Measurements from ENCODE around the gene RAG1.

The RAG1 gene

GRCh38 chr11:36598051-36598450 is 30.2 kb downstream of the RAG1 start, which contains the start of gene RAG2:
Gene RAG2, minus strand, starts transcription at chr11:36598236. Its CDS starts 4,068 bp downstream, at chr11:36594168.
- H3K27ac ChIP-seq (ENCODE audit: low read length), result no peak within 1 kb of the TSS
- H3K79me2 ChIP-seq (ENCODE audit: low read length), result no peaks in the 10 kb centered on the region
- no peak within 1 kb of the TSS for H3K4me3 ChIP-seq (ENCODE audit: low read length)

DNA sequence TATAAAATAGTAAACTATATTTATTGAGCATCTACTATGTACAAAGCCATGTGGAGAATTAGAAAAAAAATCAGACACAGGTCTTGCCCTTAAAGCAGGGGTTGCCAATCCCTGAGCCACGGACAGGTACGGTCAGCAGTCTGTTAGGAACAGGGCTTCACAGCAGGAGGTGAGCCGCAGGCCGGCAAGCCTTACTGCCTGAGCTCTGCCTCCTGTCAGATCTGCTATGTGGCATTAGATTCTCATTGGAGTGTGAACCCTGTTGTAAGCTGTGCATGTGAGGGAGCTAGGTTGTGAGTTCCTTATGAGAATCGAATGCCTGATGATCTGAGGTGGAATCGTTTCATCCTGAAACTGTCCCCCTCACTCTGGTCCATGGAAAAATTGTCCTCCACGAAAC is 32.4 kb downstream of the RAG1 start:
- no peak for DNase-seq
- no peak for TF ChIP-seq CTCF (IDR thresholded peaks at IDR 0.05; ENCODE audit: low read length)
- no peak for TF ChIP-seq EZH2phosphoT487 (IDR thresholded peaks at IDR 0.05; ENCODE audit: low read length)
- no peak for TF ChIP-seq EZH2 (optimal IDR thresholded peaks at IDR 0.05; ENCODE audit: low read depth, low read length)
- H3K4me2 ChIP-seq (ENCODE audit: low read depth, low read length), result no peak overlapping the region
- H3K27me3 ChIP-seq (replicated peaks; ENCODE audit: insufficient read depth, low read length), result no peaks in the 10 kb centered on the region
- no peaks in the 10 kb centered on the region for H3K9me2 ChIP-seq (replicated peaks; ENCODE audit: insufficient read depth, low read length)
- H2AFZ ChIP-seq (ENCODE audit: low read length), result no peak overlapping the region
- H3F3A ChIP-seq (ENCODE audit: insufficient read depth, low read length), result peaks cover 6% of the 10 kb centered on the region
- H3K9me3 ChIP-seq (replicated peaks; ENCODE audit: insufficient read depth, low read length), result no peaks in the 10 kb centered on the region
- H3K4me1 ChIP-seq (ENCODE audit: low read length), result peaks cover 9% of the 10 kb centered on the region
- H3K27ac ChIP-seq (ENCODE audit: low read length), result no peak overlapping the region
- no peaks in the 10 kb centered on the region for H3K36me3 ChIP-seq (replicated peaks; ENCODE audit: insufficient read depth, low read length)
- H3K4me3 ChIP-seq (ENCODE audit: low read length), result no peak overlapping the region
- no peaks in the 10 kb centered on the region for H3K79me2 ChIP-seq (ENCODE audit: low read length)
- no peaks in the 10 kb centered on the region for H4K20me1 ChIP-seq (ENCODE audit: insufficient read depth, low read length)
- H3K9ac ChIP-seq (ENCODE audit: low read length), result no peak overlapping the region

More at GRCh38 chr11:36598051-36598450, 30.2 kb downstream of the RAG1 start, which contains the start of gene RAG2:
- no peak for DNase-seq
- Histone ChIP-seq H3K9me2 (replicated peaks; ENCODE audit: insufficient read depth, low read length) (no peaks in the 10 kb centered on the region), H3K4me1 (ENCODE audit: low read length) (no peaks in the 10 kb centered on the region), H2AFZ (ENCODE audit: low read length) (no peak within 1 kb of the TSS), H3K36me3 (replicated peaks; ENCODE audit: insufficient read depth, low read length) (no peaks in the 10 kb centered on the region), H3K4me2 (ENCODE audit: low read depth, low read length) (no peak within 1 kb of the TSS), H3K27me3 (replicated peaks; ENCODE audit: insufficient read depth, low read length) (no peaks in the 10 kb centered on the region), H3K9me3 (replicated peaks; ENCODE audit: insufficient read depth, low read length) (no peaks in the 10 kb centered on the region), H3K9ac (ENCODE audit: low read length) (no peak within 1 kb of the TSS), H3F3A (ENCODE audit: insufficient read depth, low read length) (no peaks in the 10 kb centered on the region), H4K20me1 (ENCODE audit: insufficient read depth, low read length) (no peaks in the 10 kb centered on the region)
- TF ChIP-seq CTCF (IDR thresholded peaks at IDR 0.05; ENCODE audit: low read length) (no peak), EZH2 (optimal IDR thresholded peaks at IDR 0.05; ENCODE audit: low read depth, low read length) (no peak), EZH2phosphoT487 (IDR thresholded peaks at IDR 0.05; ENCODE audit: low read length) (no peak)

GRCh38 chr11:36601155-36601554 is 33.3 kb downstream of the RAG1 start:
- Histone ChIP-seq H3K27ac (ENCODE audit: low read length) (no peak overlapping the region), H3K4me1 (ENCODE audit: low read length) (peaks cover 15% of the 10 kb centered on the region), H3K9ac (ENCODE audit: low read length) (no peak overlapping the region), H3K9me2 (replicated peaks; ENCODE audit: insufficient read depth, low read length) (no peaks in the 10 kb centered on the region), H3K9me3 (replicated peaks; ENCODE audit: insufficient read depth, low read length) (no peaks in the 10 kb centered on the region), H3K79me2 (ENCODE audit: low read length) (no peaks in the 10 kb centered on the region), H3K4me3 (ENCODE audit: low read length) (no peak overlapping the region), H3K36me3 (replicated peaks; ENCODE audit: insufficient read depth, low read length) (no peaks in the 10 kb centered on the region), H4K20me1 (ENCODE audit: insufficient read depth, low read length) (no peaks in the 10 kb centered on the region), H3K4me2 (ENCODE audit: low read depth, low read length) (no peak overlapping the region), H3K27me3 (replicated peaks; ENCODE audit: insufficient read depth, low read length) (no peaks in the 10 kb centered on the region), H2AFZ (ENCODE audit: low read length) (no peak overlapping the region), H3F3A (ENCODE audit: insufficient read depth, low read length) (peaks cover 16% of the 10 kb centered on the region)
- TF ChIP-seq EZH2 (optimal IDR thresholded peaks at IDR 0.05; ENCODE audit: low read depth, low read length), result no peak
- no peak for DNase-seq

GRCh38 chr11:36602135-36602534 is 34.3 kb downstream of the RAG1 start:
- H3K4me2 ChIP-seq (ENCODE audit: low read depth, low read length), result no peak overlapping the region

More at GRCh38 chr11:36602135-36602534, 34.3 kb downstream of the RAG1 start:
- Histone ChIP-seq H3K9me2 (replicated peaks; ENCODE audit: insufficient read depth, low read length) (no peaks in the 10 kb centered on the region), H3K36me3 (replicated peaks; ENCODE audit: insufficient read depth, low read length) (no peaks in the 10 kb centered on the region), H4K20me1 (ENCODE audit: insufficient read depth, low read length) (no peaks in the 10 kb centered on the region), H3K9ac (ENCODE audit: low read length) (no peak overlapping the region), H3K9me3 (replicated peaks; ENCODE audit: insufficient read depth, low read length) (no peaks in the 10 kb centered on the region), H3K27me3 (replicated peaks; ENCODE audit: insufficient read depth, low read length) (no peaks in the 10 kb centered on the region), H3K27ac (ENCODE audit: low read length) (no peak overlapping the region), H3K4me3 (ENCODE audit: low read length) (no peak overlapping the region), H3K4me1 (ENCODE audit: low read length) (peaks cover 15% of the 10 kb centered on the region), H3F3A (ENCODE audit: insufficient read depth, low read length) (peaks cover 16% of the 10 kb centered on the region), H3K79me2 (ENCODE audit: low read length) (no peaks in the 10 kb centered on the region), H2AFZ (ENCODE audit: low read length) (no peak overlapping the region)
- no peak for TF ChIP-seq CTCF (IDR thresholded peaks at IDR 0.05; ENCODE audit: low read length)
- TF ChIP-seq EZH2 (optimal IDR thresholded peaks at IDR 0.05; ENCODE audit: low read depth, low read length), result no peak
- no peak for TF ChIP-seq EZH2phosphoT487 (IDR thresholded peaks at IDR 0.05; ENCODE audit: low read length)
- DNase-seq, result no peak
